HG03342 (cell line): ENCODE data around the gene POLD2.
"Not testable (repeated sequence)": the region's sequence is repeated elsewhere in the genome, so short reads cannot be mapped to it uniquely, and the experiment has no call there.

Experiments
- ATAC-seq: cut with Tn5 transposase; IDR thresholded peaks from one replicate; pipeline ENCODE4 v1.9.1; 2021; ENCODE audit warnings: mild to moderate bottlenecking, moderate library complexity; ENCODE audit not compliant: unreplicated experiment

Gene POLD2

GRCh38 chr7:44123190-44124003, at the start of gene POLD2:
TSS of gene POLD2 (minus strand) at chr7:44123548. CDS start at chr7:44122053, 1,495 bp downstream.
- peak; percentile 99 for ATAC-seq

- ATAC-seq: no peak
Observed at GRCh38 chr7:44172803-44173424, 49.6 kb upstream of the POLD2 start.

GRCh38 chr7:44172352-44172751, 49.0 kb upstream of the POLD2 start:
- ATAC-seq: no peak

GRCh38 chr7:44171901-44172300, 48.6 kb upstream of the POLD2 start:
- ATAC-seq: not testable (repeated sequence)

- ATAC-seq: peak; percentile 67
Observed at GRCh38 chr7:44167920-44168319, 44.6 kb upstream of the POLD2 start.

- ATAC-seq: no peak
Observed at GRCh38 chr7:44163591-44163990, 40.2 kb upstream of the POLD2 start.

GRCh38 chr7:44162785-44163395, 39.5 kb upstream of the POLD2 start:
- ATAC-seq: no peak

GRCh38 chr7:44162179-44162578, 38.8 kb upstream of the POLD2 start:
- ATAC-seq: no peak

- no peak for ATAC-seq
Observed at GRCh38 chr7:44161371-44161770, 38.0 kb upstream of the POLD2 start.

GRCh38 chr7:44159824-44160630, 36.7 kb upstream of the POLD2 start:
- ATAC-seq: no peak

GRCh38 chr7:44158873-44159631, 35.7 kb upstream of the POLD2 start:
- no peak for ATAC-seq

- no peak for ATAC-seq
Observed at GRCh38 chr7:44158096-44158872, 34.9 kb upstream of the POLD2 start.

- no peak for ATAC-seq
Observed at GRCh38 chr7:44157116-44158080, 34.0 kb upstream of the POLD2 start.

- ATAC-seq: no peak
Observed at GRCh38 chr7:44156453-44157010, 33.2 kb upstream of the POLD2 start.

GRCh38 chr7:44155191-44156185, 32.1 kb upstream of the POLD2 start:
- no peak for ATAC-seq

- ATAC-seq: no peak
Observed at GRCh38 chr7:44154703-44155102, 31.4 kb upstream of the POLD2 start.

GRCh38 chr7:44153948-44154335, 30.6 kb upstream of the POLD2 start:
- ATAC-seq: no peak
